OCI-LY7 (cell line): ENCODE measurements around the gene HTD2. TPM values are rescaled to one million over a fixed set of nuclear protein-coding genes. Genes with fewer than 3 reads are reported as not detected.

ENCODE experiments used
- BruUV-seq: library from RNA; stranded (reverse); fragments of 400-500 nt; replicated peaks from 2 replicates; lab custom pipeline; 2021; lab: Mats Ljungman, UMichigan
- CTCF ChIA-PET: fragments of 300-600 bp; sonication (Branson Sonifier 250); formaldehyde crosslinking; loops from one replicate; lab custom pipeline; 2022; ENCODE audit warnings: antibody characterized with exemption; ENCODE audit not compliant: unreplicated experiment; lab: Charles Lee
- POLR2A ChIA-PET: fragments of 300-600 bp; sonication (Branson Sonifier 250); formaldehyde crosslinking; loops from one replicate; lab custom pipeline; 2022; ENCODE audit warnings: antibody characterized with exemption; lab: Charles Lee
- DNase-seq: peaks from one replicate; pipeline ENCODE4 v3.0.0-alpha.2; 2015; ENCODE audit warnings: low spot score
- H2AFZ ChIP-seq: fragments of 200-600 bp; sonication (generic), shearing (Covaris generic); 2 replicates; pipeline ENCODE4 v1.6.1; 2014; ENCODE audit warnings: mild to moderate bottlenecking, antibody characterized with exemption, low read length, moderate library complexity
- H3K27ac ChIP-seq: fragments of 200-600 bp; sonication (generic); 2 replicates; pipeline ENCODE4 v1.5.1; 2014; ENCODE audit warnings: mixed run types, low read depth, mild to moderate bottlenecking, moderate library complexity, low read length, inconsistent platforms; ENCODE audit not compliant: poor library complexity, severe bottlenecking
- H3K36me3 ChIP-seq: fragments of 200-600 bp; sonication (generic); 2 replicates; pipeline ENCODE4 v1.6.1; 2014; ENCODE audit warnings: mild to moderate bottlenecking, antibody characterized with exemption, low read length, moderate library complexity, mixed read lengths; ENCODE audit not compliant: insufficient read depth
- H3K4me1 ChIP-seq: fragments of 200-600 bp; sonication (generic); 2 replicates; pipeline ENCODE4 v1.5.1; 2014; ENCODE audit warnings: mild to moderate bottlenecking, low read length; ENCODE audit not compliant: insufficient read depth, poor library complexity, severe bottlenecking
- H3K4me2 ChIP-seq: fragments of 200-600 bp; sonication (generic); 2 replicates; pipeline ENCODE4 v1.6.1; 2014; ENCODE audit warnings: mild to moderate bottlenecking, low read length
- H3K4me3 ChIP-seq: fragments of 200-600 bp; sonication (generic); 2 replicates; pipeline ENCODE4 v1.5.1; 2014; ENCODE audit warnings: mild to moderate bottlenecking, low read depth, low read length; ENCODE audit not compliant: poor library complexity, severe bottlenecking
- H3K79me2 ChIP-seq: fragments of 200-600 bp; sonication (generic); 2 replicates; pipeline ENCODE4 v1.6.1; 2016; ENCODE audit warnings: low read depth, mild to moderate bottlenecking, low read length, moderate library complexity, mixed read lengths; ENCODE audit not compliant: insufficient read depth
- H3K9me2 ChIP-seq: fragments of 200-600 bp; sonication (generic); 2 replicates; pipeline ENCODE4 v1.6.1; 2016; ENCODE audit warnings: mild to moderate bottlenecking, low read length, mixed read lengths; ENCODE audit not compliant: insufficient read depth
- H3K9me3 ChIP-seq: fragments of 200-600 bp; sonication (generic); 2 replicates; pipeline ENCODE4 v1.6.1; 2014; ENCODE audit warnings: mild to moderate bottlenecking, mixed run types, low read length, mixed read lengths
- H4K20me1 ChIP-seq: fragments of 200-600 bp; sonication (generic); 2 replicates; pipeline ENCODE4 v1.6.1; 2014; ENCODE audit warnings: mild to moderate bottlenecking, antibody characterized with exemption, low read length, moderate library complexity, mixed read lengths; ENCODE audit not compliant: insufficient read depth
- CTCF ChIP-seq: fragments of 200-600 bp; sonication (generic); conservative IDR thresholded peaks from 2 replicates; pipeline ENCODE4 v1.5.1; 2014; ENCODE audit warnings: mild to moderate bottlenecking, antibody characterized with exemption, low read length, moderate library complexity, mixed read lengths
- EZH2phosphoT487 ChIP-seq: fragments of 200-600 bp; sonication (generic); IDR thresholded peaks from 2 replicates; pipeline ENCODE4 v1.6.1; 2018; ENCODE audit warnings: low read depth, borderline replicate concordance, mild to moderate bottlenecking, mixed run types, antibody characterized with exemption, low read length, moderate library complexity, mixed read lengths
- intact Hi-C: fragments of 100-400 bp; cut with micrococcal nuclease; formaldehyde crosslinking; loops from one replicate; pipeline ENCODE4 v1.10.0; 2022; ENCODE audit not compliant: unreplicated experiment
- total RNA-seq, 2 experiments: library from RNA; depleted of rRNA in 1 of 2; stranded (reverse); fragments of >200 nt in 1 of 2; shearing (Covaris generic) in 1 of 2; gene quantifications; 2 replicates each; pipeline ENCODE4 v1.2.3, GENCODE V29; 2014 to 2022

Gene HTD2
- total RNA-seq, 2 experiments from 2014 or later = 10.0 to 13.0 TPM

GRCh38 chr3:58334506-58334884 lies 28.2 kb downstream of the HTD2 start:
- ChIA-PET CTCF (interaction anchor here (0.6 to 1.3 kb wide), 5 partner anchors 8 to 21 kb away, joined by 3 to 4 read pairs (median 4); no protein-coding TSS in a partner anchor), POLR2A (interaction anchor here (0.6 to 19.4 kb wide), 7 partner anchors 9 to 160 kb away, joined by 3 to 711 read pairs (median 3); partner anchors contain the start of genes HTD2 and RPP14)
- peaks cover 35% of the 10 kb centered on the region for H3K36me3 ChIP-seq
- DNase-seq = no peak
- H4K20me1 ChIP-seq = no peaks in the 10 kb centered on the region
- peak overlapping the region; percentile 80 for H3K4me3 ChIP-seq
- peak overlapping the region; percentile 82 for H3K27ac ChIP-seq
- H3K79me2 ChIP-seq = peaks cover 71% of the 10 kb centered on the region
- H3K9me2 ChIP-seq = no peaks in the 10 kb centered on the region
- intact Hi-C loops = loop anchor here (5.0 kb wide), 1 partner anchor 98 kb away; the partner anchor contains the start of gene PDHB
- no TSS peak for BruUV-seq
- H3K4me1 ChIP-seq = peaks cover 67% of the 10 kb centered on the region
- H2AFZ ChIP-seq = no peak overlapping the region
- peak overlapping the region; percentile 96 for H3K4me2 ChIP-seq
- H3K9me3 ChIP-seq = no peaks in the 10 kb centered on the region
- TF ChIP-seq EZH2phosphoT487 (no peak), CTCF (peak; percentile 57)

DNA sequence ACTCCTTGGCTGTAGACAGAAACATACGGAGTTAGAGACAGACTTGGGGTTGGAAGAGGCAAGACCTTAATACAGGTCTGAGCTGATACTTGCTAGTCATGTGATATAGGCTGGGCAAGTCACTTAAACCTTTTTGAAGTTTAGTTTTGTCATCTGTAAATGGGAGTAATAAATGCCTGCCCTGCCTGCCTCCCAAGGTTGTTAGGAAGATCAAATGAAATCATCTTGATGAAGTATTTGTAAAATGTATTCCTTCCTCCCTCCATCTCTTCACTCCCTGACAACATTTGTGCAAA lies 29.3 kb downstream of the HTD2 start:
- Histone ChIP-seq H3K27ac (peak overlapping the region; percentile 82), H3K4me3 (peak overlapping the region; percentile 80), H3K9me3 (no peaks in the 10 kb centered on the region), H3K36me3 (peaks cover 46% of the 10 kb centered on the region), H2AFZ (no peak overlapping the region), H3K9me2 (no peaks in the 10 kb centered on the region), H3K4me1 (peaks cover 70% of the 10 kb centered on the region), H3K79me2 (peaks cover 82% of the 10 kb centered on the region), H3K4me2 (peak overlapping the region; percentile 96), H4K20me1 (no peaks in the 10 kb centered on the region)
- ChIA-PET POLR2A (interaction anchor here (0.6 to 19.4 kb wide), 8 partner anchors 15 to 496 kb away, joined by 3 to 711 read pairs (median 4); partner anchors contain the start of genes HTD2 and RPP14), CTCF (interaction anchor here (0.6 to 4.3 kb wide), 6 partner anchors 15 to 34 kb away, joined by 3 to 22 read pairs (median 4); partner anchors contain the start of gene RPP14)
- no peak for DNase-seq
- no TSS peak for BruUV-seq
- intact Hi-C loops = loop anchor here (1.0 kb wide), 1 partner anchor 15 kb away; no protein-coding TSS in a partner anchor
- TF ChIP-seq CTCF = no peak

DNA sequence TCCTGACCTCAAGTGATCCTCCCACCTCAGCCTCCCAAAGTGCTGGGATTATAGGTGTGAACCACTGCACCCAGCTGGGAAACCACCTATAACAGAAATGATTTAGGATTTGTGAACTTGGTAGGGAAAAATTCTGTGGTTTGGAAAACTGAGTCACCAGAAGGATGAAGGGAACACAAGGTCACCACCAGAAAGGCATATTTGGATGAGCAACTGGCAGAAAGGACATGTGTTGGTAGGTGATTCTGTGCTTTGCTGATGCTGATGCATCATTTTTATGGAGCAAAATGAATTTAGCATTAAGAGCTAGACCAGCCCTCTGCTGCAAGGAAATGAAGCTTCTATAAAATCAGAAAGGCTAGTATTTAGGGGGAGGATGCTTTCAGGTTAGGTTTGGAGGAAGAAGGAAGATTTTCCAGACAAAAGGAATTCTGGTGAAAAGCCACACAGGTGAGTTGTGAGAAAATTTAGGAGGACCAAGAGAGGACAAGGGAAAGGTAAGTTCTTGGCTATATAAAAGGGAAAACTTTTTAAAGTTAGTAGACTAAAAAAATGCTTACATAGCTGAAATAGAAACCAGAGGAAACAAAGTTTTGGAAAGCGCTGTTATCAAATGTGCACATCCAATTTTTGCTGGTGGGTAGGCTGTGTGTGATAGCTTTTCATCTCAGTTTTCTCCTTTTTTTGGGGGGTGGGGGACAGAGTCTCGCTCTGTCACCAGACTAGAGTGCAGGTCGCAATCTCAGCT lies 30.0 kb downstream of the HTD2 start:
- Histone ChIP-seq H3K36me3 (peaks cover 53% of the 10 kb centered on the region), H3K9me2 (no peaks in the 10 kb centered on the region), H3K9me3 (no peaks in the 10 kb centered on the region), H4K20me1 (no peaks in the 10 kb centered on the region), H3K4me1 (peaks cover 70% of the 10 kb centered on the region), H2AFZ (no peak overlapping the region), H3K27ac (peak overlapping the region; percentile 82), H3K4me2 (peak overlapping the region; percentile 43), H3K4me3 (no peak overlapping the region), H3K79me2 (peaks cover 89% of the 10 kb centered on the region)
- no peak for DNase-seq
- intact Hi-C loops = no loop called here
- ChIA-PET POLR2A (interaction anchor here (0.6 to 19.4 kb wide), 7 partner anchors 15 to 308 kb away, joined by 3 to 711 read pairs (median 4); partner anchors contain the start of genes HTD2 and RPP14), CTCF (interaction anchor here (1.4 to 4.3 kb wide), 5 partner anchors 14 to 33 kb away, joined by 3 to 22 read pairs (median 6); no protein-coding TSS in a partner anchor)
- no TSS peak for BruUV-seq
- TF ChIP-seq EZH2phosphoT487 = no peak
- no peak for TF ChIP-seq CTCF
